ENCODE measurements around the gene CYB5R4. TPM values are rescaled to one million over a fixed set of nuclear protein-coding genes. Genes with fewer than 3 reads are reported as not detected.
A peak's percentile ranks its signal among the peaks of the same experiment; 100 is the strongest.

The CYB5R4 gene
- total RNA-seq, 1 experiment from 2014 or later: 12.5 TPM

- Mint-ChIP-seq H3K36me3 (no peaks in the 10 kb centered on the region), H3K27ac (no peak overlapping the region), H3K9me3 (peaks cover 9% of the 10 kb centered on the region), H3K27me3 (ENCODE audit: low read depth) (no peaks in the 10 kb centered on the region), H3K4me3 (no peak overlapping the region), H3K4me1 (peaks cover 17% of the 10 kb centered on the region)
- TF ChIP-seq GTF2I (CRISPR knock-in tag; conservative IDR thresholded peaks at IDR 0.05): no peak
- TF ChIP-seq, protein P1, sequence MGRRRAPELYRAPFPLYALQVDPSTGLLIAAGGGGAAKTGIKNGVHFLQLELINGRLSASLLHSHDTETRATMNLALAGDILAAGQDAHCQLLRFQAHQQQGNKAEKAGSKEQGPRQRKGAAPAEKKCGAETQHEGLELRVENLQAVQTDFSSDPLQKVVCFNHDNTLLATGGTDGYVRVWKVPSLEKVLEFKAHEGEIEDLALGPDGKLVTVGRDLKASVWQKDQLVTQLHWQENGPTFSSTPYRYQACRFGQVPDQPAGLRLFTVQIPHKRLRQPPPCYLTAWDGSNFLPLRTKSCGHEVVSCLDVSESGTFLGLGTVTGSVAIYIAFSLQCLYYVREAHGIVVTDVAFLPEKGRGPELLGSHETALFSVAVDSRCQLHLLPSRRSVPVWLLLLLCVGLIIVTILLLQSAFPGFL (CRISPR knock-in tag; IDR thresholded peaks at IDR 0.05; ENCODE audit: borderline replicate concordance): no peak
- no peak for TF ChIP-seq OVOL2 (CRISPR knock-in tag; IDR thresholded peaks at IDR 0.05; ENCODE audit: borderline replicate concordance)
- DNase-seq (ENCODE audit: low spot score) (no peak), ATAC-seq (0 out of 2 replicates have a peak, but pooled peaks have one; percentile 34)
- ChIA-PET POLR2A (no interaction called here), CTCF (no interaction called here)
These were observed 35.1 kb upstream of the CYB5R4 start for GRCh38 chr6:83824388-83824801.

- no peaks in the 10 kb centered on the region for H3K36me3 Mint-ChIP-seq
- POLR2A ChIA-PET: no interaction called here
- H3K4me3 Mint-ChIP-seq: no peak overlapping the region
- CTCF ChIA-PET: no interaction called here
- H3K27me3 Mint-ChIP-seq (ENCODE audit: low read depth): no peaks in the 10 kb centered on the region
- H3K9me3 Mint-ChIP-seq: peaks cover 9% of the 10 kb centered on the region
- no peak overlapping the region for H3K27ac Mint-ChIP-seq
- DNase-seq (ENCODE audit: low spot score): no peak
- ATAC-seq: no peak
- TF ChIP-seq NFE2L1 (CRISPR knock-in tag; IDR thresholded peaks at IDR 0.05) (no peak), GTF2I (CRISPR knock-in tag; conservative IDR thresholded peaks at IDR 0.05) (no peak), ZBTB21 (CRISPR knock-in tag; IDR thresholded peaks at IDR 0.05; ENCODE audit: borderline replicate concordance) (no peak), ZNF138 (CRISPR knock-in tag; conservative IDR thresholded peaks at IDR 0.05) (no peak), ATF6 (CRISPR knock-in tag; IDR thresholded peaks at IDR 0.05) (no peak), PRRX2 (CRISPR knock-in tag; IDR thresholded peaks at IDR 0.05) (no peak)
- TF ChIP-seq, protein P2, sequence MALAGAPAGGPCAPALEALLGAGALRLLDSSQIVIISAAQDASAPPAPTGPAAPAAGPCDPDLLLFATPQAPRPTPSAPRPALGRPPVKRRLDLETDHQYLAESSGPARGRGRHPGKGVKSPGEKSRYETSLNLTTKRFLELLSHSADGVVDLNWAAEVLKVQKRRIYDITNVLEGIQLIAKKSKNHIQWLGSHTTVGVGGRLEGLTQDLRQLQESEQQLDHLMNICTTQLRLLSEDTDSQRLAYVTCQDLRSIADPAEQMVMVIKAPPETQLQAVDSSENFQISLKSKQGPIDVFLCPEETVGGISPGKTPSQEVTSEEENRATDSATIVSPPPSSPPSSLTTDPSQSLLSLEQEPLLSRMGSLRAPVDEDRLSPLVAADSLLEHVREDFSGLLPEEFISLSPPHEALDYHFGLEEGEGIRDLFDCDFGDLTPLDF (CRISPR knock-in tag; IDR thresholded peaks at IDR 0.05): no peak
- H3K4me1 Mint-ChIP-seq: peaks cover 17% of the 10 kb centered on the region
These were observed 34.7 kb upstream of the CYB5R4 start for GRCh38 chr6:83824831-83825230.

DNA sequence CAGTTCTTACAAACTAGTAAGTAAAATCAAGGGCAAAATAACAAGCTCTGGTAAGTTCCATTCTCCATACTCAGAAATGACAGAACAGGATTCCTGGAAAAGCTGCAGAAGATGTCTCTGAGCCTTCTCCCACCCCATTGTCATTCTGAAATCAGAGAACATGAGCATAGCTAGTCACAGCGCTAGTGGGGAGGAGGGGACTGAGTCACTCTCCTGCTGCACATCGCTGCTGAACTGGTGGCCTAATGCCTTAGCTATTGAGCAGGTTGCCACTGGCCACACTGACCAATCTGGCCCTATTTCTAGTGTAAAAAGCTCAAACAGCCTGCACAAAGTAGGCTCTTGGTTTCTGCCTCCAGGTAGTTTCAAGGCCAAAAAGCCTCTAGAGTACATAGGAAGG lies 32.4 kb upstream of the CYB5R4 start:
- H3K9me3 Mint-ChIP-seq: peaks cover 18% of the 10 kb centered on the region
- no peak overlapping the region for H3K27ac Mint-ChIP-seq
- ChIA-PET POLR2A (interaction anchor here (0.6 kb wide), 1 partner anchor 16 kb away, joined by 3 read pairs; no protein-coding TSS in a partner anchor), CTCF (interaction anchor here (1.0 kb wide), 1 partner anchor 212 kb away, joined by 5 read pairs; no protein-coding TSS in a partner anchor)
- peaks cover 10% of the 10 kb centered on the region for H3K4me1 Mint-ChIP-seq
- H3K27me3 Mint-ChIP-seq (ENCODE audit: low read depth): no peaks in the 10 kb centered on the region; the same call in 1 of the 2 replicates
- H3K36me3 Mint-ChIP-seq: no peaks in the 10 kb centered on the region
- ATAC-seq (peak; percentile 51), DNase-seq (ENCODE audit: low spot score) (no peak)
- H3K4me3 Mint-ChIP-seq: no peak overlapping the region
- TF ChIP-seq HMGA2 (CRISPR knock-in tag; IDR thresholded peaks at IDR 0.05) (no peak), ZNF317 (CRISPR knock-in tag; IDR thresholded peaks at IDR 0.05; ENCODE audit: borderline replicate concordance, low read depth) (no peak), FOXJ3 (CRISPR knock-in tag; IDR thresholded peaks at IDR 0.05; ENCODE audit: borderline replicate concordance) (no peak), SOX15 (CRISPR knock-in tag; IDR thresholded peaks at IDR 0.05) (no peak), CTCF (IDR thresholded peaks at IDR 0.05) (no peak), CREM (CRISPR knock-in tag; IDR thresholded peaks at IDR 0.05) (no peak), RORB (CRISPR knock-in tag; IDR thresholded peaks at IDR 0.05) (no peak), MYBL2 (CRISPR knock-in tag; IDR thresholded peaks at IDR 0.05) (no peak), RELA (CRISPR knock-in tag; IDR thresholded peaks at IDR 0.05; ENCODE audit: borderline replicate concordance) (no peak), ETV6 (CRISPR knock-in tag; IDR thresholded peaks at IDR 0.05) (no peak), NFE2L1 (CRISPR knock-in tag; IDR thresholded peaks at IDR 0.05) (no peak)
- TF ChIP-seq, protein P3, sequence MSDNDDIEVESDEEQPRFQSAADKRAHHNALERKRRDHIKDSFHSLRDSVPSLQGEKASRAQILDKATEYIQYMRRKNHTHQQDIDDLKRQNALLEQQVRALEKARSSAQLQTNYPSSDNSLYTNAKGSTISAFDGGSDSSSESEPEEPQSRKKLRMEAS (CRISPR knock-in tag; IDR thresholded peaks at IDR 0.05): no peak
- TF ChIP-seq, protein P4, sequence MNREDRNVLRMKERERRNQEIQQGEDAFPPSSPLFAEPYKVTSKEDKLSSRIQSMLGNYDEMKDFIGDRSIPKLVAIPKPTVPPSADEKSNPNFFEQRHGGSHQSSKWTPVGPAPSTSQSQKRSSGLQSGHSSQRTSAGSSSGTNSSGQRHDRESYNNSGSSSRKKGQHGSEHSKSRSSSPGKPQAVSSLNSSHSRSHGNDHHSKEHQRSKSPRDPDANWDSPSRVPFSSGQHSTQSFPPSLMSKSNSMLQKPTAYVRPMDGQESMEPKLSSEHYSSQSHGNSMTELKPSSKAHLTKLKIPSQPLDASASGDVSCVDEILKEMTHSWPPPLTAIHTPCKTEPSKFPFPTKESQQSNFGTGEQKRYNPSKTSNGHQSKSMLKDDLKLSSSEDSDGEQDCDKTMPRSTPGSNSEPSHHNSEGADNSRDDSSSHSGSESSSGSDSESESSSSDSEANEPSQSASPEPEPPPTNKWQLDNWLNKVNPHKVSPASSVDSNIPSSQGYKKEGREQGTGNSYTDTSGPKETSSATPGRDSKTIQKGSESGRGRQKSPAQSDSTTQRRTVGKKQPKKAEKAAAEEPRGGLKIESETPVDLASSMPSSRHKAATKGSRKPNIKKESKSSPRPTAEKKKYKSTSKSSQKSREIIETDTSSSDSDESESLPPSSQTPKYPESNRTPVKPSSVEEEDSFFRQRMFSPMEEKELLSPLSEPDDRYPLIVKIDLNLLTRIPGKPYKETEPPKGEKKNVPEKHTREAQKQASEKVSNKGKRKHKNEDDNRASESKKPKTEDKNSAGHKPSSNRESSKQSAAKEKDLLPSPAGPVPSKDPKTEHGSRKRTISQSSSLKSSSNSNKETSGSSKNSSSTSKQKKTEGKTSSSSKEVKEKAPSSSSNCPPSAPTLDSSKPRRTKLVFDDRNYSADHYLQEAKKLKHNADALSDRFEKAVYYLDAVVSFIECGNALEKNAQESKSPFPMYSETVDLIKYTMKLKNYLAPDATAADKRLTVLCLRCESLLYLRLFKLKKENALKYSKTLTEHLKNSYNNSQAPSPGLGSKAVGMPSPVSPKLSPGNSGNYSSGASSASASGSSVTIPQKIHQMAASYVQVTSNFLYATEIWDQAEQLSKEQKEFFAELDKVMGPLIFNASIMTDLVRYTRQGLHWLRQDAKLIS (CRISPR knock-in tag; IDR thresholded peaks at IDR 0.05; ENCODE audit: borderline replicate concordance): no peak
